Measurements from ENCODE around the gene FAM240B. TPM values are rescaled to one million over a fixed set of nuclear protein-coding genes. Genes with fewer than 3 reads are reported as not detected.

FAM240B gene
- total RNA-seq, 1 experiment from 2014 or later, result not detected

GRCh38 chr9:38685535-38685934 lies 34.4 kb downstream of the FAM240B start:
- intact Hi-C loops (cut with micrococcal nuclease; ENCODE audit: unreplicated experiment), result no loop called here
- POLR2A ChIA-PET (ENCODE audit: unreplicated experiment), result no interaction called here
- H3K36me3 ChIP-seq (ENCODE audit: low read depth), result no peaks in the 10 kb centered on the region
- no peaks in the 10 kb centered on the region for H3K9me3 ChIP-seq (ENCODE audit: insufficient read depth, low read depth)
- H3K4me2 ChIP-seq, result no peak overlapping the region
- no peak overlapping the region for H2AFZ ChIP-seq
- BruUV-seq (replicated peaks), result no TSS peak
- CTCF ChIA-PET, result no interaction called here
- H3K79me2 ChIP-seq (ENCODE audit: low read depth), result no peaks in the 10 kb centered on the region
- no peaks in the 10 kb centered on the region for H3F3A ChIP-seq (ENCODE audit: insufficient read depth, low read depth)
- H3K4me3 ChIP-seq, result no peak overlapping the region
- no peaks in the 10 kb centered on the region for H3K27me3 ChIP-seq (ENCODE audit: insufficient read depth, low read depth)
- TF ChIP-seq CTCF (conservative IDR thresholded peaks at IDR 0.05) (no peak), EZH2 (IDR thresholded peaks at IDR 0.05; ENCODE audit: low read depth) (no peak)
- no peak overlapping the region for H3K27ac ChIP-seq
- DNase-seq, result no peak
- no peaks in the 10 kb centered on the region for H3K9me2 ChIP-seq (ENCODE audit: insufficient read depth)
- H4K20me1 ChIP-seq (ENCODE audit: insufficient read depth), result no peaks in the 10 kb centered on the region
- peaks cover 27% of the 10 kb centered on the region for H3K4me1 ChIP-seq (replicated peaks; ENCODE audit: insufficient read depth)

GRCh38 chr9:38683336-38683735 lies 36.6 kb downstream of the FAM240B start:
- H4K20me1 ChIP-seq (ENCODE audit: insufficient read depth), result no peaks in the 10 kb centered on the region
- peaks cover 27% of the 10 kb centered on the region for H3K4me1 ChIP-seq (replicated peaks; ENCODE audit: insufficient read depth)
- intact Hi-C loops (cut with micrococcal nuclease; ENCODE audit: unreplicated experiment), result no loop called here
- no peaks in the 10 kb centered on the region for H3K9me2 ChIP-seq (ENCODE audit: insufficient read depth)
- H3K9me3 ChIP-seq (ENCODE audit: insufficient read depth, low read depth), result no peaks in the 10 kb centered on the region
- BruUV-seq (replicated peaks), result no TSS peak
- no peaks in the 10 kb centered on the region for H3K27me3 ChIP-seq (ENCODE audit: insufficient read depth, low read depth)
- no peak overlapping the region for H3K4me2 ChIP-seq
- no peaks in the 10 kb centered on the region for H3K79me2 ChIP-seq (ENCODE audit: low read depth)
- no peak overlapping the region for H2AFZ ChIP-seq
- peak overlapping the region; percentile 52; the same call in 1 of the 2 replicates for H3K27ac ChIP-seq
- TF ChIP-seq EZH2 (IDR thresholded peaks at IDR 0.05; ENCODE audit: low read depth), result no peak
- no peaks in the 10 kb centered on the region for H3F3A ChIP-seq (ENCODE audit: insufficient read depth, low read depth)
- no peak overlapping the region for H3K4me3 ChIP-seq
- ChIA-PET CTCF (no interaction called here), POLR2A (ENCODE audit: unreplicated experiment) (no interaction called here)
- DNase-seq, result no peak
- no peaks in the 10 kb centered on the region for H3K36me3 ChIP-seq (ENCODE audit: low read depth)

GRCh38 chr9:38682713-38683112 lies 37.2 kb downstream of the FAM240B start:
- Histone ChIP-seq H3K4me3 (no peak overlapping the region), H3K27me3 (ENCODE audit: insufficient read depth, low read depth) (no peaks in the 10 kb centered on the region), H3K79me2 (ENCODE audit: low read depth) (no peaks in the 10 kb centered on the region), H2AFZ (no peak overlapping the region), H3K27ac (peak overlapping the region; percentile 52), H3K9me3 (ENCODE audit: insufficient read depth, low read depth) (no peaks in the 10 kb centered on the region), H3K4me1 (replicated peaks; ENCODE audit: insufficient read depth) (peaks cover 27% of the 10 kb centered on the region), H3K36me3 (ENCODE audit: low read depth) (no peaks in the 10 kb centered on the region), H3F3A (ENCODE audit: insufficient read depth, low read depth) (no peaks in the 10 kb centered on the region), H3K4me2 (peak overlapping the region; percentile 25; the same call in 1 of the 2 replicates), H3K9me2 (ENCODE audit: insufficient read depth) (no peaks in the 10 kb centered on the region), H4K20me1 (ENCODE audit: insufficient read depth) (no peaks in the 10 kb centered on the region)
- ChIA-PET POLR2A (ENCODE audit: unreplicated experiment) (no interaction called here), CTCF (no interaction called here)
- DNase-seq, result peak; percentile 48 to 76
- intact Hi-C loops (cut with micrococcal nuclease; ENCODE audit: unreplicated experiment), result no loop called here
- TF ChIP-seq CTCF (conservative IDR thresholded peaks at IDR 0.05) (no peak), EZH2 (IDR thresholded peaks at IDR 0.05; ENCODE audit: low read depth) (no peak)
- BruUV-seq (replicated peaks), result no TSS peak

- no peaks in the 10 kb centered on the region for H3K9me2 ChIP-seq (ENCODE audit: insufficient read depth)
- no peaks in the 10 kb centered on the region for H3F3A ChIP-seq (ENCODE audit: insufficient read depth, low read depth)
- H3K4me1 ChIP-seq (replicated peaks; ENCODE audit: insufficient read depth), result peaks cover 22% of the 10 kb centered on the region
- no peak overlapping the region for H2AFZ ChIP-seq
- H3K9me3 ChIP-seq (ENCODE audit: insufficient read depth, low read depth), result no peaks in the 10 kb centered on the region
- no TSS peak for BruUV-seq (replicated peaks)
- CTCF ChIA-PET, result no interaction called here
- no peak overlapping the region for H3K4me2 ChIP-seq
- peak overlapping the region; percentile 52; the same call in 1 of the 2 replicates for H3K27ac ChIP-seq
- POLR2A ChIA-PET (ENCODE audit: unreplicated experiment), result no interaction called here
- H3K27me3 ChIP-seq (ENCODE audit: insufficient read depth, low read depth), result no peaks in the 10 kb centered on the region
- TF ChIP-seq EZH2 (IDR thresholded peaks at IDR 0.05; ENCODE audit: low read depth) (no peak), CTCF (conservative IDR thresholded peaks at IDR 0.05) (no peak)
- H3K36me3 ChIP-seq (ENCODE audit: low read depth), result no peaks in the 10 kb centered on the region
- intact Hi-C loops (cut with micrococcal nuclease; ENCODE audit: unreplicated experiment), result no loop called here
- no peaks in the 10 kb centered on the region for H4K20me1 ChIP-seq (ENCODE audit: insufficient read depth)
- DNase-seq, result peak in 1 of 2 experiments; percentile 36
- H3K4me3 ChIP-seq, result no peak overlapping the region
- H3K79me2 ChIP-seq (ENCODE audit: low read depth), result no peaks in the 10 kb centered on the region
These were observed 38.1 kb downstream of the FAM240B start for GRCh38 chr9:38681747-38682227.
